A172 (cell line): ENCODE data around the gene RAB44. TPM values are rescaled to one million over a fixed set of nuclear protein-coding genes. Genes with fewer than 3 reads are reported as not detected.

ENCODE experiments used
- DNase-seq: peaks from one replicate; pipeline ENCODE4 v3.0.0-alpha.2; 2015; ENCODE audit warnings: low spot score
- total RNA-seq: library from RNA; depleted of rRNA; stranded (reverse); fragments of >200 nt; shearing (Covaris generic); gene quantifications from 2 replicates; pipeline ENCODE4 v1.2.3, GENCODE V29; 2014; rRNA removed

Gene RAB44
- total RNA-seq, 1 experiment from 2014 or later = not detected

GRCh38 chr6:36771145-36771544 is 73.5 kb downstream of the RAB44 start:
- no peak for DNase-seq

GRCh38 chr6:36772397-36772796 is 74.8 kb downstream of the RAB44 start:
- DNase-seq = no peak

- no peak for DNase-seq
These were observed 76.7 kb downstream of the RAB44 start for GRCh38 chr6:36774331-36774730.

- DNase-seq = no peak
These were observed 78.5 kb downstream of the RAB44 start for GRCh38 chr6:36776167-36776566.

GRCh38 chr6:36777801-36778200 is 80.2 kb downstream of the RAB44 start:
- no peak for DNase-seq

- no peak for DNase-seq
These were observed 81.6 kb downstream of the RAB44 start for GRCh38 chr6:36779227-36779626.

- no peak for DNase-seq
These were observed 83.0 kb downstream of the RAB44 start for GRCh38 chr6:36780442-36781177.

GRCh38 chr6:36781669-36782068 is 84.0 kb downstream of the RAB44 start:
- DNase-seq = no peak

Other genes starting within 250 kb of the RAB44 start
- 23.7 and 25.3 TPM in 2 replicates for gene STK38, start 150.3 kb upstream of the RAB44 start, total RNA-seq
- 238 and 255 TPM in 2 replicates for gene SRSF3, start 103.5 kb upstream of the RAB44 start, total RNA-seq
- gene CDKN1A, start 19.1 kb upstream of the RAB44 start, total RNA-seq = 207 TPM in 2 replicates
- gene CPNE5, start 141.6 kb downstream of the RAB44 start, total RNA-seq = 0.24 TPM in 1 of 2 replicates, not detected in the other
- gene PPIL1, start 177.0 kb downstream of the RAB44 start, total RNA-seq = 64.3 and 71.7 TPM in 2 replicates
- gene C6orf89, start 188.1 kb downstream of the RAB44 start, total RNA-seq = 36.8 TPM in 2 replicates